Osteoblast (primary cell): ENCODE data around the gene ZNF91. TPM values are rescaled to one million over a fixed set of nuclear protein-coding genes. Genes with fewer than 3 reads are reported as not detected.
"Not testable (repeated sequence)": the region's sequence is repeated elsewhere in the genome, so short reads cannot be mapped to it uniquely, and the experiment has no call there.

Experiments used
- DNase-seq: peaks from one replicate; pipeline ENCODE4 v3.0.0; 2011; ENCODE audit warnings: low spot score, mixed read lengths; ENCODE audit not compliant: insufficient read length; ENCODE audit errors: missing footprints
- H2AFZ ChIP-seq: 2 replicates; pipeline ENCODE4 v1.6.0; 2011; ENCODE audit warnings: mild to moderate bottlenecking, low read length
- H3K27ac ChIP-seq: 2 replicates; pipeline ENCODE4 v1.5.1; 2011; ENCODE audit warnings: mild to moderate bottlenecking, low read depth, low read length, moderate library complexity
- H3K27me3 ChIP-seq: 2 replicates; pipeline ENCODE4 v1.6.0; 2012; ENCODE audit warnings: mild to moderate bottlenecking, control low read depth, inconsistent platforms, low read length, moderate library complexity; ENCODE audit not compliant: insufficient read depth
- H3K36me3 ChIP-seq: 2 replicates; pipeline ENCODE4 v1.5.1; 2011; ENCODE audit warnings: mild to moderate bottlenecking, low read length, control low read depth, moderate library complexity; ENCODE audit not compliant: insufficient read depth
- H3K4me1 ChIP-seq: 2 replicates; pipeline ENCODE4 v1.5.1; 2011; ENCODE audit warnings: mild to moderate bottlenecking, low read length, control low read depth, moderate library complexity; ENCODE audit not compliant: insufficient read depth
- H3K4me2 ChIP-seq: 2 replicates; pipeline ENCODE4 v1.6.0; 2011; ENCODE audit warnings: mild to moderate bottlenecking, low read length; ENCODE audit not compliant: insufficient read depth
- H3K4me3 ChIP-seq: fragments of 200-600 bp; sonication (generic); 3 replicates; pipeline ENCODE4 v1.5.1; 2012; ENCODE audit warnings: mild to moderate bottlenecking, low read length, inconsistent platforms; ENCODE audit not compliant: insufficient read depth
- H3K79me2 ChIP-seq: 2 replicates; pipeline ENCODE4 v1.6.0; 2012; ENCODE audit warnings: mild to moderate bottlenecking, low read length, control low read depth, inconsistent platforms; ENCODE audit not compliant: insufficient read depth
- H3K9me3 ChIP-seq: 2 replicates; pipeline ENCODE4 v1.5.1; 2011; ENCODE audit warnings: low read depth, low read length, control low read depth
- H4K20me1 ChIP-seq: 2 replicates; pipeline ENCODE4 v1.6.0; 2012; ENCODE audit warnings: mild to moderate bottlenecking, low read length, control low read depth; ENCODE audit not compliant: insufficient read depth
- CTCF ChIP-seq: IDR thresholded peaks from 2 replicates; pipeline ENCODE4 v1.5.1; 2011; ENCODE audit warnings: mild to moderate bottlenecking, low read depth, low read length, moderate library complexity; ENCODE audit errors: extremely low read depth
- total RNA-seq: library from RNA; depleted of rRNA; stranded (reverse); fragments of >200 nt; gene quantifications from 2 replicates; pipeline ENCODE4 v1.2.3, GENCODE V29; 2012

The ZNF91 gene
- total RNA-seq, 1 donor, result 14.8 TPM

GRCh38 chr19:23328211-23328610 lies 67.1 kb downstream of the ZNF91 start:
- no peak for TF ChIP-seq CTCF
- peaks cover 4% of the 10 kb centered on the region for H3K9me3 ChIP-seq
- H3K4me3 ChIP-seq, result no peak overlapping the region
- H3K36me3 ChIP-seq, result no peaks in the 10 kb centered on the region
- no peak overlapping the region for H2AFZ ChIP-seq
- H3K4me2 ChIP-seq, result no peak overlapping the region
- no peaks in the 10 kb centered on the region for H3K79me2 ChIP-seq
- H3K27ac ChIP-seq, result no peak overlapping the region
- no peaks in the 10 kb centered on the region for H4K20me1 ChIP-seq
- H3K27me3 ChIP-seq, result no peaks in the 10 kb centered on the region
- H3K4me1 ChIP-seq, result no peaks in the 10 kb centered on the region
- no peak for DNase-seq

GRCh38 chr19:23321953-23322549 lies 73.2 kb downstream of the ZNF91 start:
- Histone ChIP-seq H3K79me2 (no peaks in the 10 kb centered on the region), H3K27me3 (no peaks in the 10 kb centered on the region), H3K9me3 (no peaks in the 10 kb centered on the region), H3K4me2 (no peak overlapping the region), H3K4me3 (no peak overlapping the region), H3K4me1 (no peaks in the 10 kb centered on the region), H3K36me3 (no peaks in the 10 kb centered on the region), H3K27ac (no peak overlapping the region), H2AFZ (no peak overlapping the region), H4K20me1 (no peaks in the 10 kb centered on the region)
- no peak for DNase-seq
- no peak for TF ChIP-seq CTCF

GRCh38 chr19:23321403-23321802 lies 73.9 kb downstream of the ZNF91 start:
- not testable (repeated sequence) for H3K36me3 ChIP-seq, H3K27ac ChIP-seq, H3K4me2 ChIP-seq, H3K79me2 ChIP-seq, H3K4me3 ChIP-seq, H2AFZ ChIP-seq, H3K9me3 ChIP-seq, H3K4me1 ChIP-seq, H4K20me1 ChIP-seq, H3K27me3 ChIP-seq, DNase-seq

DNA sequence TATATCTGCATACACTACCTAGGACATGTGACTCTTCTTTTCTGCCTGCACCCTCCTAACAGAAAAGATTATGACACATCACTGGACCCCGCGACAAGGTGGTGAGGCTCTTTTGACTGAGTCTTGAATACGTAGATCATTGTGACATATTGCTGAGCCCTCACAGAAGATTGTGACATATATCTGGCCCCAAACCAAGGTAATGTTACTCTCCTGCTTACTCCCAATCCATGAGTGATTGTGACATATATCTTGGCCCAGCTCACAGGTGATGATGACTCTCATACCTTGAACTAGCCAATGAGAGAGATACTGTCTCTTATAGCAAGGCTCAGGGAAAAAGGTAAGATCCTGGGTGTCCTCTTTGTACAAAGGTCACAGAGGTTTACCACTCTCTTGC lies 75.7 kb downstream of the ZNF91 start:
- H3K4me2 ChIP-seq, H3K27ac ChIP-seq, H3K9me3 ChIP-seq, H3K36me3 ChIP-seq, H3K27me3 ChIP-seq, H4K20me1 ChIP-seq, H3K4me1 ChIP-seq, H3K79me2 ChIP-seq, DNase-seq, H2AFZ ChIP-seq, H3K4me3 ChIP-seq: not testable (repeated sequence)

DNA sequence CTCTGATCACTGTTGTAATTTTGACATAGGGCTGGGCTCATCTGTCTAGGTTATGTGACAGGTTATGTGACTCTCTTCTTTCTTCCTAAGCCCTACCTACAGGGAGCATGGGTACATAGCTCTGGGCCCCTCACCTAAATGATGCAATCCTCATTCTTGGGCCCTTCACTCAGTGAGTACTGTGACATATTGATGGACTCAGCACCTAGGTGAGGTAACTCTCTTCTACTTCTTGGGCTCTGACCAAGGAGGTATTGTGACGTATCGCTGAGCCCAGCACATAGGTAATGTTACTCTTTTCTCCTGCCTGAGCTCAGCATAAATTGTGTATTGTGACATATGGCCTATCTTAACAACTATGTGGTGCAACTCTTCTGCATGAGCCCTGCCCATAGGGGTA lies 76.3 kb downstream of the ZNF91 start:
- H3K4me3 ChIP-seq, H3K79me2 ChIP-seq, DNase-seq, H3K4me2 ChIP-seq, H4K20me1 ChIP-seq, H3K27me3 ChIP-seq, H3K9me3 ChIP-seq, H3K4me1 ChIP-seq, H3K36me3 ChIP-seq, H2AFZ ChIP-seq, H3K27ac ChIP-seq: not testable (repeated sequence)
